Mesothelial cell of epicardium (in vitro differentiated cells): Measurements from ENCODE around the gene GRM4. TPM values are rescaled to one million over a fixed set of nuclear protein-coding genes. Genes with fewer than 3 reads are reported as not detected.
A peak's percentile ranks its signal among the peaks of the same experiment; 100 is the strongest.

Experiments used
- DNase-seq, 2 experiments: peaks; one replicate each; pipeline ENCODE4 v3.0.0; 2021; ENCODE audit warnings: low spot score in 2 of 2; ENCODE audit not compliant: unreplicated experiment in 2 of 2
- H3K27ac Mint-ChIP-seq: 2 replicates; pipeline ENCODE4 v1.8.0; 2021; ENCODE audit warnings: mixed read lengths
- H3K27me3 Mint-ChIP-seq: 2 replicates; pipeline ENCODE4 v1.8.0; 2021; ENCODE audit warnings: low read depth, mixed read lengths
- H3K36me3 Mint-ChIP-seq: 2 replicates; pipeline ENCODE4 v1.8.0; 2021; ENCODE audit warnings: mixed read lengths
- H3K4me1 Mint-ChIP-seq: 2 replicates; pipeline ENCODE4 v1.8.0; 2021; ENCODE audit warnings: mixed read lengths
- H3K4me3 Mint-ChIP-seq: 2 replicates; pipeline ENCODE4 v1.8.0; 2021; ENCODE audit warnings: mild to moderate bottlenecking, moderate library complexity, mixed read lengths
- H3K9me3 Mint-ChIP-seq: 2 replicates; pipeline ENCODE4 v1.8.0; 2021; ENCODE audit warnings: mixed read lengths
- CTCF ChIP-seq: fragments of 200-600 bp; sonication (generic); IDR thresholded peaks from one replicate; pipeline ENCODE4 v1.5.0; 2021; ENCODE audit warnings: antibody characterized with exemption; ENCODE audit not compliant: unreplicated experiment
- total RNA-seq: library from RNA; stranded (reverse); gene quantifications from 3 replicates; pipeline ENCODE4 v1.2.1, GENCODE V29; 2021

The GRM4 gene
- total RNA-seq, 1 donor from 2014 or later: 0.22 TPM

GRCh38 chr6:34142061-34142998, 3.6 kb downstream of the GRM4 start:
- no peaks in the 10 kb centered on the region for H3K36me3 Mint-ChIP-seq
- H3K9me3 Mint-ChIP-seq: no peaks in the 10 kb centered on the region
- peaks cover 95% of the 10 kb centered on the region for H3K27me3 Mint-ChIP-seq
- no peak overlapping the region for H3K27ac Mint-ChIP-seq
- peaks cover 16% of the 10 kb centered on the region for H3K4me1 Mint-ChIP-seq
- DNase-seq: no peak
- TF ChIP-seq CTCF: no peak
- H3K4me3 Mint-ChIP-seq: peak overlapping the region; percentile 34

- H3K27me3 Mint-ChIP-seq: peaks cover 94% of the 10 kb centered on the region
- H3K4me3 Mint-ChIP-seq: no peak overlapping the region
- no peak for DNase-seq
- no peak for TF ChIP-seq CTCF
- H3K27ac Mint-ChIP-seq: no peak overlapping the region
- no peaks in the 10 kb centered on the region for H3K9me3 Mint-ChIP-seq
- H3K4me1 Mint-ChIP-seq: peaks cover 14% of the 10 kb centered on the region
- no peaks in the 10 kb centered on the region for H3K36me3 Mint-ChIP-seq
Observed at GRCh38 chr6:34140075-34140474, 5.8 kb downstream of the GRM4 start.

GRCh38 chr6:34138914-34139510, 6.9 kb downstream of the GRM4 start:
- Mint-ChIP-seq H3K9me3 (no peaks in the 10 kb centered on the region), H3K27ac (no peak overlapping the region), H3K27me3 (peaks cover 93% of the 10 kb centered on the region), H3K36me3 (no peaks in the 10 kb centered on the region), H3K4me3 (no peak overlapping the region), H3K4me1 (peaks cover 14% of the 10 kb centered on the region)
- no peak for DNase-seq
- no peak for TF ChIP-seq CTCF

- no peak for TF ChIP-seq CTCF
- no peak overlapping the region for H3K27ac Mint-ChIP-seq
- peaks cover 88% of the 10 kb centered on the region for H3K27me3 Mint-ChIP-seq
- no peak for DNase-seq
- no peaks in the 10 kb centered on the region for H3K9me3 Mint-ChIP-seq
- peaks cover 9% of the 10 kb centered on the region for H3K4me1 Mint-ChIP-seq
- no peak overlapping the region for H3K4me3 Mint-ChIP-seq
- no peaks in the 10 kb centered on the region for H3K36me3 Mint-ChIP-seq
Observed at GRCh38 chr6:34138191-34138590, 7.7 kb downstream of the GRM4 start.

GRCh38 chr6:34135541-34135940, 10.3 kb downstream of the GRM4 start:
- H3K27me3 Mint-ChIP-seq: peaks cover 83% of the 10 kb centered on the region
- no peak for DNase-seq
- no peak overlapping the region for H3K4me3 Mint-ChIP-seq
- no peaks in the 10 kb centered on the region for H3K36me3 Mint-ChIP-seq
- H3K27ac Mint-ChIP-seq: no peak overlapping the region
- TF ChIP-seq CTCF: no peak
- no peaks in the 10 kb centered on the region for H3K4me1 Mint-ChIP-seq
- no peaks in the 10 kb centered on the region for H3K9me3 Mint-ChIP-seq
